Skeletal muscle satellite cell (primary cell): ENCODE measurements around the gene PHLDB3.
"Not testable (repeated sequence)": the region's sequence is repeated elsewhere in the genome, so short reads cannot be mapped to it uniquely, and the experiment has no call there.

Experiments
- H3K27me3 ChIP-seq: 2 replicates; pipeline ENCODE4 v1.7.0; 2013; ENCODE audit warnings: low read length; ENCODE audit not compliant: control insufficient read depth, insufficient read depth
- H3K36me3 ChIP-seq: 2 replicates; pipeline ENCODE4 v1.7.0; 2013; ENCODE audit warnings: mild to moderate bottlenecking, control low read depth, low read length; ENCODE audit not compliant: insufficient read depth
- H3K4me1 ChIP-seq: 2 replicates; pipeline ENCODE4 v1.7.0; 2013; ENCODE audit warnings: low read length; ENCODE audit not compliant: control insufficient read depth, insufficient read depth
- H3K4me2 ChIP-seq: 2 replicates; pipeline ENCODE4 v1.7.0; 2013; ENCODE audit warnings: mild to moderate bottlenecking, low read length
- H3K4me3 ChIP-seq: 2 replicates; pipeline ENCODE4 v1.7.0; 2013; ENCODE audit warnings: low read length
- H3K9ac ChIP-seq: 2 replicates; pipeline ENCODE4 v1.7.0; 2013; ENCODE audit warnings: mild to moderate bottlenecking, low read depth, low read length, moderate library complexity
- H3K9me3 ChIP-seq: replicated peaks from 2 replicates; pipeline ENCODE4 v1.7.0; 2013; ENCODE audit warnings: mild to moderate bottlenecking, control low read depth, low read length

PHLDB3 gene

DNA sequence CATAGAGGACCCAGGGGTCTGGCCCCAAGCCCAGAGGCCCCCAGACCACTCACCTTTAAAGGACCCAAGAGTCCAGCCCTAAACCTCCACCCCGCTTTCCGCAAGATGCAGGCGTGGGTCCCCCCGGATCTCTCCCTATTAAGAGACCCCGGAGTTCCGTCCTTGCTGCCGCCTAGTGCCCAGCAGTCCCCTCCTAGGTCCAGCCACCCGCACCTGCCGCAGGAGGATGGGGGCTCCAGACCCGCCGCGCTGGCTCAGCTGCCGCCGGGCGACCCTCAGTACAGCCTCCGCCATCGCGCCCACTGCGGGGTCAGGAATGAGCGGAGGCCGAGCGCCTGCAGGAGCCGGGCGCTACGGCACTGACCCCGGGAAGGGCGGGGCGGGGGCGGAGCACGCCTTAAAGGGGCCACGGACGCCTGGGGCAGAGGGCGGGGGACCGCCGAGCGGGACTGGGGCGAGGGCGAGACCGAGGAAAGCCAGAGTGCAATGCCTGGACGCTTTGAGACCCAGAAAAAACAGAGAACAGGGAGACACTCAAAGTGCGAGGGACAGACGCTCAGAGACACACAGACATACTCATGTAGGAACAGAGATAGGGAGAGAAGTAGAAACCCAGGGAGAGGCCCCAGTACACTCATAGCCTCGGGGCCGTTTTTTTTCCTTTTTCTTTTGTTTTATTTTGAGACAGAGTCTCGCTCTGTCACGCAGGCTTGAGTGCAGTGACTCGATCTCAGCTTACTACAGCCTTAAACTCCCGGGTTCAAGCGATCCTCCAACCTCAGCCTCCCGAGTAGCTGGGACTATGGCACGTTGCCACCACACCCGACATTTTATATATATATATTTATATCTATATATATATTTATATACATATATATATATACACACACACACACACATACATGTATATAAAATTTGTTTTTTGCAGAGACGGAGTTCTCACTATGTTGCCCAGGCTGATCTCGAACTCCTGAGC, 22.6 kb upstream of the PHLDB3 start, which contains the start of gene ETHE1:
TSS of gene ETHE1 (minus strand) at position 318 of the 976 bp plus-strand sequence. CDS start at position 294, 24 bp downstream.
- Histone ChIP-seq H3K4me1 (peaks cover 39% of the 10 kb centered on the region), H3K27me3 (no peaks in the 10 kb centered on the region)

GRCh38 chr19:43525836-43526771, 21.6 kb upstream of the PHLDB3 start:
- Histone ChIP-seq H3K4me3 (peak overlapping the region; percentile 89), H3K9ac (peak overlapping the region; percentile 83), H3K9me3 (no peaks in the 10 kb centered on the region), H3K36me3 (peaks cover 7% of the 10 kb centered on the region), H3K4me1 (peaks cover 38% of the 10 kb centered on the region), H3K4me2 (peak overlapping the region; percentile 84), H3K27me3 (no peaks in the 10 kb centered on the region)

More for the DNA sequence above, 22.6 kb upstream of the PHLDB3 start, which contains the start of gene ETHE1:
- Histone ChIP-seq H3K9me3 (no peaks in the 10 kb centered on the region), H3K9ac (peak within 1 kb of the TSS; percentile 83), H3K4me2 (peak within 1 kb of the TSS; percentile 84), H3K36me3 (no peaks in the 10 kb centered on the region), H3K4me3 (peak within 1 kb of the TSS; percentile 89)

- Histone ChIP-seq H3K36me3 (peaks cover 7% of the 10 kb centered on the region), H3K4me3 (peak overlapping the region; percentile 89), H3K4me1 (peaks cover 38% of the 10 kb centered on the region), H3K9me3 (no peaks in the 10 kb centered on the region), H3K9ac (peak overlapping the region; percentile 83), H3K4me2 (peak overlapping the region; percentile 84), H3K27me3 (no peaks in the 10 kb centered on the region)
Measured at GRCh38 chr19:43524922-43525835, 20.6 kb upstream of the PHLDB3 start.

- peaks cover 34% of the 10 kb centered on the region for H3K4me1 ChIP-seq
- H3K9ac ChIP-seq, H3K4me3 ChIP-seq, H3K9me3 ChIP-seq, H3K4me2 ChIP-seq, H3K27me3 ChIP-seq, H3K36me3 ChIP-seq: not testable (repeated sequence)
Measured at GRCh38 chr19:43523696-43524095, 19.1 kb upstream of the PHLDB3 start.

- Histone ChIP-seq H3K4me1 (peaks cover 32% of the 10 kb centered on the region), H3K9me3 (no peaks in the 10 kb centered on the region), H3K36me3 (peaks cover 7% of the 10 kb centered on the region), H3K27me3 (no peaks in the 10 kb centered on the region), H3K4me3 (no peak overlapping the region), H3K9ac (no peak overlapping the region), H3K4me2 (no peak overlapping the region)
Measured at GRCh38 chr19:43522929-43523328, 18.4 kb upstream of the PHLDB3 start.

DNA sequence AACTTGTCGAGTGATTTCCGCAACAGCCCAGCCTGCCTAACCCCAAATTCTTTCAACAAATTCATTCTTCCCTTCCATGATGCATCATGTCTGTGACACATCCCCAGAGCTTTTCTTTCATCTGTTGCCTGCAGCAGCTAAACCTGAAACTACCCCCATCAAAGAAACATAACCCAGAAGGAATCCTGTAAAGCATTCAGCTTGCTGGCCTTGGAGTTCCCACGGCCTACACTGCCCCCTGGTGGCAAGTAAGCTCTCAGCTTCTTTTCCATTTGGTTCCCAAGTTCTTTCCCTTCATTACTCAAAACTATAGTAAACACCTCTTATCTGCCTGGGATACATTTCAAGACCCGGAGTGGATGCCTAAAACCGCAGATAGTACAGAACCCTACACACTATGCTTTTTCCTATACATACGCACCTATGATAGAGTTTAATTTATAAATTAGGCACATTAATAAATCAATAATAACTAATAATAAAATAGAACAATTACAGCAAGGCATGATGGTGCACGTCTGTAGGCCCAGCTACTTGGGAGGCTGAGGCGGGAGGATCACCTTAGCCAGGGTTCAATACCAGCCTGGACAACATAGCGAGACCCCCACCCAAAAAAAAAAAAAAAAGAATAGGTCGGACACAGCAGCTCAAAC, 15.0 kb upstream of the PHLDB3 start:
- Histone ChIP-seq H3K9me3 (no peaks in the 10 kb centered on the region), H3K36me3 (peaks cover 10% of the 10 kb centered on the region), H3K27me3 (no peaks in the 10 kb centered on the region), H3K4me2 (no peak overlapping the region), H3K4me3 (no peak overlapping the region), H3K4me1 (peaks cover 9% of the 10 kb centered on the region), H3K9ac (no peak overlapping the region)

DNA sequence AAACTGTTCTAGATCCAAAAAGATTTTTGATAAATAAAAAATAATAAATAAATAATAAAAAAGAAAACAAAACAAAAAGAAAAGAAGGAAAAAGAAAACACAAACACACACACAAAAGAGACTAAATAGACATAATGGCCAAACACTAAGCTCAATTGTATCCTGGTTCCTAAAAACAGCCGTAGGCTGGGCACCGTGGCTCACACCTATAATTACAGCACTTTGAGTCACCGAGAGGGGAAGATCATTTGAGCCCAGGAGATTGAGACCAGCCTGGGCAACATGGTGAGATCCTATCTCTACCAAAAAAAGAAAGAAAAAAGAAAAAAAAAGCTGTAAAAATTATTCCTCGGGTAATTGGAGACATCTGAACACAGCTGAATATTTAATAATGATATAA, 13.5 kb upstream of the PHLDB3 start:
- Histone ChIP-seq H3K4me1 (peaks cover 2% of the 10 kb centered on the region), H3K27me3 (no peaks in the 10 kb centered on the region), H3K4me3 (no peak overlapping the region), H3K9ac (no peak overlapping the region), H3K4me2 (no peak overlapping the region), H3K36me3 (peaks cover 10% of the 10 kb centered on the region), H3K9me3 (no peaks in the 10 kb centered on the region)

DNA sequence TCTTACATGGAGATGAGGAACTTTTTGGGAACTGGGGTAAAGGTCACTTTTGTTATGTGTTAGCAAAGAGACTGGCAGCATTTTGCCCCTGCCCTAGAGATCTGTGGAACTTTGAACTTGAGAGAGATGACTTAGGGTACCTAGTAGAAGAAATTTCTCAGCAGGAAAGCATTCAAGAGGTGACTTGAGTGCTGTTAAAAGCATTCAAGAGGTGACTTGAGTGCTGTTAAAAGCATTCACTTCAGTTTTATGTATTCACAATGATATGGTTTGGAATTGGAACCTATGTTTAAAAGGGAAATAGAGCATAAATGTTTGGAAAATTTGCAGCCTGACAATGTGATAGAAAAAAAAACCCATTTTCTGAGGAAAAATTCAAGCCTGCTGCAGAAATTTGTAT, 7.9 kb upstream of the PHLDB3 start:
- not testable (repeated sequence) for H3K9me3 ChIP-seq, H3K27me3 ChIP-seq, H3K4me1 ChIP-seq, H3K9ac ChIP-seq, H3K4me2 ChIP-seq, H3K4me3 ChIP-seq
- peaks cover 26% of the 10 kb centered on the region for H3K36me3 ChIP-seq

GRCh38 chr19:43511324-43511723, 6.8 kb upstream of the PHLDB3 start:
- H3K4me2 ChIP-seq = no peak overlapping the region
- H3K27me3 ChIP-seq = no peaks in the 10 kb centered on the region
- H3K4me3 ChIP-seq = no peak overlapping the region
- no peaks in the 10 kb centered on the region for H3K4me1 ChIP-seq
- peaks cover 26% of the 10 kb centered on the region for H3K36me3 ChIP-seq
- no peaks in the 10 kb centered on the region for H3K9me3 ChIP-seq
- no peak overlapping the region for H3K9ac ChIP-seq

- H3K36me3 ChIP-seq = peaks cover 26% of the 10 kb centered on the region
- H3K4me1 ChIP-seq = no peaks in the 10 kb centered on the region
- no peak overlapping the region for H3K4me2 ChIP-seq
Measured at GRCh38 chr19:43510713-43511112, 6.2 kb upstream of the PHLDB3 start.

More at GRCh38 chr19:43510713-43511112, 6.2 kb upstream of the PHLDB3 start:
- Histone ChIP-seq H3K27me3 (no peaks in the 10 kb centered on the region), H3K4me3 (no peak overlapping the region), H3K9me3 (no peaks in the 10 kb centered on the region), H3K9ac (no peak overlapping the region)
